ENCODE measurements around the gene HYDIN.

HYDIN gene

GRCh38 chr16:71263582-71263981, 33.1 kb upstream of the HYDIN start:
- Histone ChIP-seq H3K36me3 (replicated peaks; ENCODE audit: low read depth, low read length) (no peaks in the 10 kb centered on the region), H3K27ac (ENCODE audit: low read length) (no peak overlapping the region), H2AFZ (ENCODE audit: low read depth, low read length) (no peak overlapping the region), H4K20me1 (ENCODE audit: insufficient read depth, low read length) (no peaks in the 10 kb centered on the region), H3K9me3 (ENCODE audit: insufficient read depth, low read length) (no peaks in the 10 kb centered on the region), H3K79me2 (ENCODE audit: low read length) (no peaks in the 10 kb centered on the region), H3K27me3 (ENCODE audit: low read depth, low read length) (peaks cover 52% of the 10 kb centered on the region), H3K9ac (ENCODE audit: low read length) (no peak overlapping the region), H3K4me1 (ENCODE audit: low read length) (no peaks in the 10 kb centered on the region), H3K4me2 (ENCODE audit: low read length) (0 out of 2 replicates have a peak overlapping the region, but pooled peaks have one; percentile 3), H3K4me3 (ENCODE audit: low read length) (0 out of 2 replicates have a peak overlapping the region, but pooled peaks have one; percentile 20)
- TF ChIP-seq EZH2phosphoT487 (IDR thresholded peaks at IDR 0.05; ENCODE audit: low read depth) (no peak), CTCF (IDR thresholded peaks at IDR 0.05; ENCODE audit: low read depth, low read length) (no peak)

- H3K27me3 ChIP-seq (ENCODE audit: low read depth, low read length), result peaks cover 61% of the 10 kb centered on the region
- H3K4me2 ChIP-seq (ENCODE audit: low read length), result no peak overlapping the region
- no peak overlapping the region for H2AFZ ChIP-seq (ENCODE audit: low read depth, low read length)
- no peak overlapping the region for H3K27ac ChIP-seq (ENCODE audit: low read length)
- H3K4me1 ChIP-seq (ENCODE audit: low read length), result no peaks in the 10 kb centered on the region
- H3K9ac ChIP-seq (ENCODE audit: low read length), result no peak overlapping the region
- H3K9me3 ChIP-seq (ENCODE audit: insufficient read depth, low read length), result no peaks in the 10 kb centered on the region
- no peaks in the 10 kb centered on the region for H3K36me3 ChIP-seq (replicated peaks; ENCODE audit: low read depth, low read length)
- no peak for TF ChIP-seq EZH2phosphoT487 (IDR thresholded peaks at IDR 0.05; ENCODE audit: low read depth)
- TF ChIP-seq CTCF (IDR thresholded peaks at IDR 0.05; ENCODE audit: low read depth, low read length), result no peak
- no peaks in the 10 kb centered on the region for H3K79me2 ChIP-seq (ENCODE audit: low read length)
- no peaks in the 10 kb centered on the region for H4K20me1 ChIP-seq (ENCODE audit: insufficient read depth, low read length)
- no peak overlapping the region for H3K4me3 ChIP-seq (ENCODE audit: low read length)
Observed at GRCh38 chr16:71262391-71262790, 31.9 kb upstream of the HYDIN start.

GRCh38 chr16:71260995-71261394, 30.5 kb upstream of the HYDIN start:
- TF ChIP-seq CTCF (IDR thresholded peaks at IDR 0.05; ENCODE audit: low read depth, low read length), result no peak
- no peak for TF ChIP-seq EZH2phosphoT487 (IDR thresholded peaks at IDR 0.05; ENCODE audit: low read depth)
- Histone ChIP-seq H3K4me2 (ENCODE audit: low read length) (no peak overlapping the region), H3K36me3 (replicated peaks; ENCODE audit: low read depth, low read length) (no peaks in the 10 kb centered on the region), H3K27ac (ENCODE audit: low read length) (no peak overlapping the region), H3K27me3 (ENCODE audit: low read depth, low read length) (peaks cover 70% of the 10 kb centered on the region), H3K9ac (ENCODE audit: low read length) (no peak overlapping the region), H3K79me2 (ENCODE audit: low read length) (no peaks in the 10 kb centered on the region), H2AFZ (ENCODE audit: low read depth, low read length) (no peak overlapping the region), H3K9me3 (ENCODE audit: insufficient read depth, low read length) (no peaks in the 10 kb centered on the region), H3K4me3 (ENCODE audit: low read length) (no peak overlapping the region), H3K4me1 (ENCODE audit: low read length) (no peaks in the 10 kb centered on the region), H4K20me1 (ENCODE audit: insufficient read depth, low read length) (no peaks in the 10 kb centered on the region)

- no peaks in the 10 kb centered on the region for H3K9me3 ChIP-seq (ENCODE audit: insufficient read depth, low read length)
- H3K4me1 ChIP-seq (ENCODE audit: low read length), result no peaks in the 10 kb centered on the region
- no peaks in the 10 kb centered on the region for H3K36me3 ChIP-seq (replicated peaks; ENCODE audit: low read depth, low read length)
- H3K4me2 ChIP-seq (ENCODE audit: low read length), result no peak overlapping the region
- H3K27me3 ChIP-seq (ENCODE audit: low read depth, low read length), result peaks cover 70% of the 10 kb centered on the region
- no peaks in the 10 kb centered on the region for H4K20me1 ChIP-seq (ENCODE audit: insufficient read depth, low read length)
- no peak overlapping the region for H3K27ac ChIP-seq (ENCODE audit: low read length)
- no peak overlapping the region for H3K4me3 ChIP-seq (ENCODE audit: low read length)
- no peaks in the 10 kb centered on the region for H3K79me2 ChIP-seq (ENCODE audit: low read length)
- no peak overlapping the region for H3K9ac ChIP-seq (ENCODE audit: low read length)
- H2AFZ ChIP-seq (ENCODE audit: low read depth, low read length), result no peak overlapping the region
- TF ChIP-seq EZH2phosphoT487 (IDR thresholded peaks at IDR 0.05; ENCODE audit: low read depth), result no peak
- TF ChIP-seq CTCF (IDR thresholded peaks at IDR 0.05; ENCODE audit: low read depth, low read length), result no peak
Observed at GRCh38 chr16:71259086-71259485, 28.6 kb upstream of the HYDIN start.

All from OCI-LY3 (cell line).